Naive thymus-derived CD4-positive, alpha-beta T cell (primary cell): ENCODE results near the gene TMEM17. TPM values are rescaled to one million over a fixed set of nuclear protein-coding genes. Genes with fewer than 3 reads are reported as not detected.

Experiments used
- ATAC-seq: fragments of 150-1000 bp; cut with Tn5 transposase; 2 replicates; pipeline ENCODE4 v1.10.0; 2021; ENCODE audit warnings: mild to moderate bottlenecking, moderate library complexity
- CTCF ChIA-PET: fragments of 350-600 bp; sonication (Branson Sonifier 250); formaldehyde crosslinking; loops from one replicate; lab custom pipeline; 2021; ENCODE audit warnings: antibody characterized with exemption; lab: Charles Lee
- POLR2A ChIA-PET: fragments of 350-600 bp; sonication (Branson Sonifier 250); formaldehyde crosslinking; loops from one replicate; lab custom pipeline; 2021; ENCODE audit warnings: antibody characterized with exemption, inconsistent platforms; lab: Charles Lee
- DNase-seq, 9 donors: peaks; one replicate each; pipeline versions ENCODE4 v3.0.0 to v3.0.0-alpha.2; 2020 to 2022; ENCODE audit warnings: mixed read lengths in 1 of 9
- H3K27ac ChIP-seq: one replicate; pipeline ENCODE4 v1.7.0; 2013; ENCODE audit warnings: mild to moderate bottlenecking, low read depth, low read length, moderate library complexity
- H3K27me3 ChIP-seq, 2 donors: one replicate each; pipeline ENCODE4 v1.7.0; 2013; ENCODE audit warnings: low read length in 2 of 2, mild to moderate bottlenecking in 2 of 2, moderate library complexity in 2 of 2; ENCODE audit not compliant: control insufficient read depth in 2 of 2, insufficient read depth in 2 of 2
- H3K36me3 ChIP-seq, 3 experiments: 1 replicate in 2 of 3; 2 replicates in 1 of 3; pipeline ENCODE4 v1.7.0; 2013; ENCODE audit warnings: low read length in 3 of 3, mild to moderate bottlenecking in 3 of 3, moderate library complexity in 1 of 3; ENCODE audit not compliant: insufficient read depth in 3 of 3, control insufficient read depth in 2 of 3
- H3K4me1 ChIP-seq, 2 donors: one replicate each; pipeline ENCODE4 v1.7.0; 2013; ENCODE audit warnings: low read length in 2 of 2, mild to moderate bottlenecking in 2 of 2, moderate library complexity in 1 of 2; ENCODE audit not compliant: control insufficient read depth in 2 of 2, insufficient read depth in 2 of 2
- H3K4me3 ChIP-seq: 2 replicates; pipeline ENCODE4 v1.7.0; 2013; ENCODE audit warnings: mild to moderate bottlenecking, low read length
- H3K9me3 ChIP-seq, 3 experiments: 1 replicate in 2 of 3; 2 replicates in 1 of 3; pipeline ENCODE4 v1.7.0; 2013; ENCODE audit warnings: low read length in 3 of 3; ENCODE audit not compliant: control insufficient read depth in 2 of 3
- H3K27ac Mint-ChIP-seq, 9 donors: one replicate each; pipeline ENCODE4 v1.8.0; 2020 to 2022; ENCODE audit warnings: mixed read lengths in 9 of 9, mild to moderate bottlenecking in 8 of 9, moderate library complexity in 5 of 9, inconsistent platforms in 2 of 9
- H3K27me3 Mint-ChIP-seq, 5 donors: one replicate each; pipeline ENCODE4 v1.8.0; 2021 to 2022; ENCODE audit warnings: mixed read lengths in 5 of 5, mild to moderate bottlenecking in 1 of 5
- H3K36me3 Mint-ChIP-seq, 5 donors: one replicate each; pipeline ENCODE4 v1.8.0; 2020 to 2022; ENCODE audit warnings: mixed read lengths in 5 of 5, mild to moderate bottlenecking in 3 of 5, inconsistent platforms in 1 of 5
- H3K4me1 Mint-ChIP-seq, 7 donors: one replicate each; pipeline ENCODE4 v1.8.0; 2020 to 2022; ENCODE audit warnings: mixed read lengths in 7 of 7, mild to moderate bottlenecking in 3 of 7, inconsistent platforms in 1 of 7
- H3K4me3 Mint-ChIP-seq, 10 donors: one replicate each; pipeline ENCODE4 v1.8.0; 2020 to 2022; ENCODE audit warnings: mild to moderate bottlenecking in 10 of 10, mixed read lengths in 10 of 10, moderate library complexity in 6 of 10, inconsistent platforms in 2 of 10
- H3K9me3 Mint-ChIP-seq, 11 donors: one replicate each; pipeline ENCODE4 v1.8.0; 2020 to 2022; ENCODE audit warnings: mixed read lengths in 11 of 11, mild to moderate bottlenecking in 4 of 11, inconsistent platforms in 1 of 11, moderate library complexity in 1 of 11
- intact Hi-C, 2 donors: fragments of 100-400 bp; cut with micrococcal nuclease; formaldehyde crosslinking; loops; one replicate each; pipeline ENCODE4 v1.15.1; 2023
- polyA plus RNA-seq, 2 donors: library from polyadenylated mRNA; unstranded; fragments of 300-500 nt; fragmentation: Illumina TruSeq; gene quantifications; one replicate each; pipeline ENCODE4 v1.2.3, GENCODE V29; 2021
- total RNA-seq, 6 experiments: library from RNA in 5 of 6; stranded (reverse) in 5 of 6; gene quantifications; 1 replicate in 5 of 6; 2 replicates in 1 of 6; pipeline ENCODE4 v1.2.3 and lab custom pipeline; 2021 to 2026

The TMEM17 gene
- total and polyA plus RNA-seq, 7 experiments from 2014 or later: 0.15 TPM; not detected in 5

DNA sequence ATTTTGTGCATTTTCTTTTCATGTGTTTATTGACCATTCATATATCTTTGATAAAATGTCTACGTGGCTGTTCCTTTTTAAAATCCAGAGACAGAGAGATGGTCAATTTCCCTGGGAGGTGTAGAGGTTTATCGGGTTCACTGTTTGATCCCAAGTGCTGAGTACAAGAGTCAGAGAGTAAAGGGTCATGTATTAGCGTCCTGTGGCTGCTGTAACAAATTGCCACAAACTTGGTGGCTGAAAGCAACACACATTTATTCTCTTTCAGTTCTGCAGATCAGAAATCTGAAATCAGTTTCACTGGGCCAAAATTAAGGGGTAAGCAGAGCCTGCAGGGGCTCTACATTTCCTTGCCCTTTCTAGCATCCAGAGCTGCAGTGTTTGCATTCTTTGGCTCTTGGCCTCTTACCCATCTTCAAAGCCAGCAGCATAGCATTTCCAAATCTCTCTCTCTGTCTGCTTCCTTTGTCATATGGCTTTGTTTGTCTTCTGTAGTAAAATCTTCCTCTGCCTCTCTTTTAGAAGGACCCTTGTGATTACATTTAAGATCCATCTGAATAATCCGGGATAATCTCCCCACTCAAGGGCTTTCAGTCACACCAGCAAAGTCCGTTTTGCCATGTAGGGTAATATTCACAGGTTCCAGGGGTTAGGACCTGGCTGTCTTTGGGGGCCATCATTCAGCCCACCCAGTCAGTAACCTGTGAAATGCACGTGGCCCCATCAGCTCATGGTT lies 49.9 kb downstream of the TMEM17 start:
- Histone ChIP-seq H3K9me3 (no peaks in the 10 kb centered on the region), H3K4me3 (no peak overlapping the region), H3K4me1 (no peaks in the 10 kb centered on the region), H3K27ac (no peak overlapping the region), H3K36me3 (no peaks in the 10 kb centered on the region), H3K27me3 (no peaks in the 10 kb centered on the region)
- ATAC-seq: no peak
- Mint-ChIP-seq H3K9me3 (no peaks in the 10 kb centered on the region), H3K4me1 (no peaks in the 10 kb centered on the region), H3K27ac (no peak overlapping the region), H3K4me3 (peak overlapping the region in 5 of 10 donors; percentile 4 to 57 (median 50)), H3K27me3 (peaks cover 3 to 10% (median 8%) of the 10 kb centered on the region in 5 donors), H3K36me3 (no peaks in the 10 kb centered on the region)
- intact Hi-C loops: no loop called here
- DNase-seq: no peak
- POLR2A ChIA-PET: no interaction called here
- CTCF ChIA-PET: interaction anchor here (1.6 to 10.3 kb wide), 2 partner anchors 12 to 319 kb away, joined by 5 to 95 read pairs; no protein-coding TSS in a partner anchor

DNA sequence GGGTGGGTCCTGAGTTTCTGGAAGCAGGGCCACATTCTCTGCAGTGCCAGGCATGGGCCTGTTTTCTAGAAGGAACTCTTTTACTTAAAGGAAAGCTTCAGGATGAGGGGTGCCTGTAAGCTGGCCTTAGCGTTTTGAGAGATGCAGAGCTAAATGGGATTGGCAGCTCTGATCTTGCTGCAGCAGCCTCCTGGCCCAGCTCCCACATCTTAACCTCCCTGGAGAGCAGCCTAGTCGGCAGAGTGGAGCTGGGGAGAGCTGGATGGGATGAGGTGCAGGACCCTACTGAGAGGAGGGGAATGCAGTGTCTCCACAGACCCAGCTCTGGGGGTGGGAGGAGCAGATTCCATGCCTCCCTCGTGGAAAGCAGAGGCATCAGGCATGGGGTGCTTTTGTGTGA lies 52.0 kb downstream of the TMEM17 start:
- H3K27me3 Mint-ChIP-seq: peaks cover 3 to 10% (median 8%) of the 10 kb centered on the region in 5 donors
- no peaks in the 10 kb centered on the region for H3K27me3 ChIP-seq
- H3K27ac ChIP-seq: no peak overlapping the region
- POLR2A ChIA-PET: interaction anchor here (0.9 to 1.1 kb wide), 2 partner anchors 11 to 506 kb away, joined by 3 read pairs; no protein-coding TSS in a partner anchor
- no peaks in the 10 kb centered on the region for H3K4me1 ChIP-seq
- DNase-seq: no peak
- H3K9me3 ChIP-seq: no peaks in the 10 kb centered on the region
- no peak overlapping the region for H3K4me3 ChIP-seq
- CTCF ChIA-PET: interaction anchor here (10.3 kb wide), 1 partner anchor 321 kb away, joined by 95 read pairs; no protein-coding TSS in a partner anchor
- H3K4me3 Mint-ChIP-seq: no peak overlapping the region
- no peaks in the 10 kb centered on the region for H3K9me3 Mint-ChIP-seq
- no peaks in the 10 kb centered on the region for H3K36me3 Mint-ChIP-seq
- H3K4me1 Mint-ChIP-seq: no peaks in the 10 kb centered on the region
- intact Hi-C loops: no loop called here
- H3K27ac Mint-ChIP-seq: no peak overlapping the region
- H3K36me3 ChIP-seq: no peaks in the 10 kb centered on the region
- ATAC-seq: no peak

DNA sequence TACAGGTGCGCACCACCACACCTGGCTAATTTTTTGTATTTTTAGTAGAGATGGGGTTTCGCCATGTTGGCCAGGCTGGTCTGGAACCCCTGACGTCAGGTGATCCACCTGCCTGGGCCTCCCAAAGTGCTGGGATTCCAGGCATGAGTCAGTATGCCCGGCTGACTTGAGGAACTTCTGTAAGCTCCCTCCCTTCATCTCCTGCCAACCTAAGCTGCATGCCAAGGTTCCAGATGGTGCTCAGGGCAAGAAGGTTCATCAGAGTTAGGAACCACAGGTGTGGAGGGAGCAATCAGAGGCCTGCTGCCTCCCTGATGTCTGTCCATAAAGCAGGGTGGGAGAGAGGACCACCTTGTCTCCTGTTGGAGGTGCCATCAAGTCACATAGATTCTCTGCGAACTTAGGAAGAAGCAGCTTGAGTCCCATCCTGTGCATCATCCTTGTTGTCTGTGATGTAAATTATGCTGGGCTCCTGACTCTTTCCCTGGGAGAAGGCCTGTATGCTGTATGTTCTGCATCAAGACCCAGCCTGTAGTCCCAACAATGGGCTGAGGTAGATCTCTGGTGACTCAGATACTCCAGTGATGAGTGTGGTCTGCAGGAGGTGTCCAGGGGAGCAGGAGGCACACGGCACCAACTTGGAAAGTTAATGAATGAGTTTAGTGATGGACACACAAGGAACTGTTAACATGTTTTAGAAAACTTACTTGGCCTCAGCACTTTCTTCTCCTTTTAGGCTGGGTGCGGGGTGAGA lies 53.1 kb downstream of the TMEM17 start:
- H3K4me1 Mint-ChIP-seq: no peaks in the 10 kb centered on the region
- Histone ChIP-seq H3K36me3 (no peaks in the 10 kb centered on the region), H3K4me3 (no peak overlapping the region), H3K9me3 (no peaks in the 10 kb centered on the region), H3K27ac (no peak overlapping the region), H3K4me1 (no peaks in the 10 kb centered on the region), H3K27me3 (no peaks in the 10 kb centered on the region)
- ATAC-seq (no peak), DNase-seq (no peak)
- ChIA-PET CTCF (interaction anchor here (10.3 kb wide), 1 partner anchor 322 kb away, joined by 95 read pairs; no protein-coding TSS in a partner anchor), POLR2A (no interaction called here)
- intact Hi-C loops: no loop called here
- H3K27me3 Mint-ChIP-seq: peaks cover 3 to 10% (median 8%) of the 10 kb centered on the region in 5 donors
- H3K9me3 Mint-ChIP-seq: no peaks in the 10 kb centered on the region
- H3K36me3 Mint-ChIP-seq: no peaks in the 10 kb centered on the region
- H3K27ac Mint-ChIP-seq: no peak overlapping the region
- no peak overlapping the region for H3K4me3 Mint-ChIP-seq

DNA sequence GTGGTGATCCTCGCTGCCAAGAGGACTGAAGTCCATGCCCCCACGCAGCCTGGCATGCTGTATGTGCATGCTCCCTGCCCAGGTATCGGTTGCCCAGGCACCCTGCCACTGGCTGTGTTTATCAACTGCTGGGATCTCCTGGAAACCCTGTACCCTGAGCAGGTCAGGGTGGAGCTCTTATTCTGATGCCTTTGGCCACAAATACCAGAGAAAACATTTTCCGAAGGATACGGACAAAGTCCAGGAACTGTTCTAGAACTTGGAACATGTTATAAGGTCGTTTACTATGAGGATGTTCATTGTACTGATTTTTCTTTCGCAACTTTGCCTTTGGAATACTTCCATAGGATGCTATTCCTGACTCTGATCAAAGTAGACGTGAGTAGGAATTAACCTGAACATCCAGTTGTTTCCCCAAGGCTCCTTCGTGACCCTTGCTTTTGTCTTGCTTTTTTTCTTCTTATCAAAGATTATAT lies 55.2 kb downstream of the TMEM17 start:
- Histone ChIP-seq H3K4me3 (no peak overlapping the region), H3K27ac (no peak overlapping the region), H3K4me1 (no peaks in the 10 kb centered on the region), H3K27me3 (no peaks in the 10 kb centered on the region), H3K36me3 (no peaks in the 10 kb centered on the region), H3K9me3 (no peaks in the 10 kb centered on the region)
- no peak overlapping the region for H3K27ac Mint-ChIP-seq
- no peaks in the 10 kb centered on the region for H3K36me3 Mint-ChIP-seq
- H3K9me3 Mint-ChIP-seq: no peaks in the 10 kb centered on the region
- CTCF ChIA-PET: interaction anchor here (10.3 kb wide), 1 partner anchor 324 kb away, joined by 95 read pairs; no protein-coding TSS in a partner anchor
- intact Hi-C loops: no loop called here
- no peaks in the 10 kb centered on the region for H3K4me1 Mint-ChIP-seq
- H3K27me3 Mint-ChIP-seq: peaks cover under 1 to 2% (median 1%) of the 10 kb centered on the region in 5 donors
- POLR2A ChIA-PET: no interaction called here
- no peak overlapping the region for H3K4me3 Mint-ChIP-seq
- DNase-seq: no peak
- no peak for ATAC-seq

Other genes starting within 250 kb of the TMEM17 start
- 10 to 100 TPM; 23.8 to 31.5 (median 30.0) TPM for gene EHBP1, start 199.5 kb upstream of the TMEM17 start, total RNA-seq
- 10 to 100 TPM; 12.3 to 13.2 TPM for gene EHBP1, start 199.5 kb upstream of the TMEM17 start, polyA plus RNA-seq